Calu3 (cell line): Measurements from ENCODE around the gene TRERF1. TPM values are rescaled to one million over a fixed set of nuclear protein-coding genes. Genes with fewer than 3 reads are reported as not detected.
"Not testable (repeated sequence)": the region's sequence is repeated elsewhere in the genome, so short reads cannot be mapped to it uniquely, and the experiment has no call there.

ENCODE experiments used
- BruUV-seq: library from RNA; stranded (reverse); fragments of 400-500 nt; replicated peaks from 2 replicates; lab custom pipeline; 2021; lab: Mats Ljungman, UMichigan
- CTCF ChIA-PET: fragments of 300-600 bp; sonication (Branson Sonifier 250); formaldehyde crosslinking; loops from one replicate; lab custom pipeline; 2022; ENCODE audit warnings: antibody characterized with exemption; lab: Charles Lee
- DNase-seq: peaks from one replicate; pipeline ENCODE4 v3.0.0; 2022
- H3K27ac Mint-ChIP-seq: one replicate; pipeline ENCODE4 v1.8.0; 2022; ENCODE audit warnings: mixed read lengths; ENCODE audit not compliant: unreplicated experiment
- H3K27me3 Mint-ChIP-seq: one replicate; pipeline ENCODE4 v1.8.0; 2022; ENCODE audit warnings: mixed read lengths; ENCODE audit not compliant: unreplicated experiment
- H3K36me3 Mint-ChIP-seq: one replicate; pipeline ENCODE4 v1.8.0; 2022; ENCODE audit warnings: mild to moderate bottlenecking, moderate library complexity, mixed read lengths; ENCODE audit not compliant: insufficient read depth, unreplicated experiment
- H3K4me1 Mint-ChIP-seq: one replicate; pipeline ENCODE4 v1.8.0; 2022; ENCODE audit warnings: mild to moderate bottlenecking, low read depth, mixed read lengths; ENCODE audit not compliant: unreplicated experiment
- H3K4me3 Mint-ChIP-seq: one replicate; pipeline ENCODE4 v1.8.0; 2022; ENCODE audit warnings: mild to moderate bottlenecking, low read depth, moderate library complexity, mixed read lengths; ENCODE audit not compliant: unreplicated experiment
- H3K9me3 Mint-ChIP-seq: one replicate; pipeline ENCODE4 v1.8.0; 2022; ENCODE audit warnings: low read depth, mixed read lengths; ENCODE audit not compliant: unreplicated experiment
- CTCF ChIP-seq: fragments of 200-600 bp; IDR thresholded peaks from one replicate; pipeline ENCODE4 v1.8.0; 2022; ENCODE audit warnings: antibody characterized with exemption; ENCODE audit not compliant: unreplicated experiment
- intact Hi-C: fragments of 100-400 bp; cut with micrococcal nuclease; formaldehyde crosslinking; loops from one replicate; pipeline ENCODE4 v1.10.0; 2022; ENCODE audit not compliant: unreplicated experiment
- total RNA-seq: library from RNA; stranded (reverse); gene quantifications from 2 replicates; pipeline ENCODE4 v1.2.3, GENCODE V29; 2022

The TRERF1 gene
- total RNA-seq, 1 experiment from 2014 or later: 1.4 TPM

- no peak for TF ChIP-seq CTCF
- Mint-ChIP-seq H3K9me3 (no peaks in the 10 kb centered on the region), H3K27ac (no peak overlapping the region), H3K4me3 (no peak overlapping the region), H3K4me1 (peaks cover 17% of the 10 kb centered on the region), H3K27me3 (no peaks in the 10 kb centered on the region), H3K36me3 (no peaks in the 10 kb centered on the region)
- DNase-seq: no peak
- intact Hi-C loops: no loop called here
- BruUV-seq: no TSS peak
- CTCF ChIA-PET: interaction anchor here (0.5 to 1.5 kb wide), 5 partner anchors 95 to 354 kb away, joined by 3 to 4 read pairs (median 3); no protein-coding TSS in a partner anchor
These were observed 257.7 kb downstream of the TRERF1 start for GRCh38 chr6:42194056-42194455.

DNA sequence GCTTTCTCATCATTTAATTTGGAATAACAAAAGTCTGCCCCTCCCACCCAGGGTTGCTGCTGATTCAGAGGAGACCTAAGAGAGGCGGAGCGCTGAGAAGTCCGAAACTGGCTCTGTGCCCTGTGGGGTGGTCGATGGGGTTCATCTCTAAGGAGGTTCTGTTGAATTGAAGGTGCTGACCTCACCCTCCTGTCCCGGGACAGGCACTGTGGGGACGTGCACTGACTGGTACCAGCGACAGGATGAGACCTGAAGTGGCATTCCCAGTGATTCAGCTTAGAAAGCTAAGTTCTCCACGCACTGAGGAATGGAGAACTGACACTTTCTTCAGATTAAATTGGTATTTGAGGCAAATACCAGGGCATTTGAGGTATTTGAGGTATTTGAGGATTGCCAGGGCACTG lies 258.2 kb downstream of the TRERF1 start:
- intact Hi-C loops: no loop called here
- DNase-seq: peak; percentile 46
- TF ChIP-seq CTCF: no peak
- CTCF ChIA-PET: interaction anchor here (0.5 to 1.5 kb wide), 5 partner anchors 40 to 355 kb away, joined by 3 to 4 read pairs (median 3); no protein-coding TSS in a partner anchor
- Mint-ChIP-seq H3K9me3 (no peaks in the 10 kb centered on the region), H3K27me3 (no peaks in the 10 kb centered on the region), H3K27ac (no peak overlapping the region), H3K36me3 (no peaks in the 10 kb centered on the region), H3K4me3 (no peak overlapping the region), H3K4me1 (peaks cover 17% of the 10 kb centered on the region)
- BruUV-seq: no TSS peak

DNA sequence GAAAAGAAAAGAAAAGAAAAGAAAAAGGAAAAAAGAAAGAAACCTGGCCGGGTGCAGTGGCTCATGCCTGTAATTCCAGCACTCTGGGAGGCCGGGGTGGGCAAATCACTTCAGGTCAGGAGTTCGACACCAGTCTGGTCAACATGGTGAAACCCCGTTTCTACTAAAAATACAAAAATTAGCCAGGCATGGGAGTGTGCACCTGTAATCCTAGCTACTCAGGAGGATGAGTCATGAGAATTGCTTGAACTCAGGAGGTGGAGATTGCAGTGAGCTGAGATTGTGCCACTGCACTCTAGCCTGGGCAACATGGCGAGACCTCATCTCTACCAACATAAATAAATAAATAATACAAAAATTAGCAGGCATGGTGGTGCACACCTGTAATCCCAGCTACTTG lies 259.3 kb downstream of the TRERF1 start:
- H3K27me3 Mint-ChIP-seq, H3K4me3 Mint-ChIP-seq, H3K27ac Mint-ChIP-seq, H3K9me3 Mint-ChIP-seq, intact Hi-C loops, H3K36me3 Mint-ChIP-seq, BruUV-seq: not testable (repeated sequence)
- CTCF ChIA-PET: interaction anchor here (0.6 to 0.9 kb wide), 4 partner anchors 17 to 321 kb away, joined by 3 to 5 read pairs (median 4); no protein-coding TSS in a partner anchor
- DNase-seq: peak; percentile 20
- peaks cover 17% of the 10 kb centered on the region for H3K4me1 Mint-ChIP-seq

DNA sequence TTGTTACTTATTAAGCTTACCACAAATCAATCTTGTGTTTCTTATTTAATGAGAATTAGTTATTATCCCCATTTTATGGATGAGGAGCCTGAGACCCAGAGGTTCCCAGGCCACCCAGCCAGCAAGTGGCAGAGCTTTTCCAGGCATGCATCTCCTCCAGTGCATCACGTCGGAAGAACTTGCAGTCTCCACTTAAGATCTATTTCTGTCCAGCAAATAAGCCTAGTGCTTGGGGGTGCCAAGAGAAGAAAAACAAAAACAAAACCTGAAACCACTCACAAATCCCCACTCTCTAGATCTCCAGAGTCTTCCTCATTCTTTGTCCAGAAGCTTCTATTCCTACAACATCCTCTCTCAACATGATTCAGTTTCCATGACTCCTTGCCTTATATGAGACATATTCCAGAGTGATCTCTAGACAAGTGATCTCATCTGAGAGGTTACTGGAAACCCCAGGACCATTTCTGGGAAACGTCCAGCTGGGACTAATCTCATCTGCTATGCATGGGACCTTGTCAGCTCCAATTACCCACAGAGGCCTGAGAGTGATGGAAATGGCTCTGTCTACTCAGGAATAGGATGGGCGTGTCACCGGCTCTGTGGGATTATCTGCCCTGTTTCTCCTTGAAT lies 261.1 kb downstream of the TRERF1 start:
- Mint-ChIP-seq H3K4me3 (no peak overlapping the region), H3K4me1 (peaks cover 17% of the 10 kb centered on the region), H3K27ac (no peak overlapping the region), H3K27me3 (no peaks in the 10 kb centered on the region), H3K9me3 (no peaks in the 10 kb centered on the region), H3K36me3 (no peaks in the 10 kb centered on the region)
- intact Hi-C loops: no loop called here
- TF ChIP-seq CTCF: no peak
- BruUV-seq: no TSS peak
- CTCF ChIA-PET: interaction anchor here (0.7 to 1.2 kb wide), 2 partner anchors 51 to 160 kb away, joined by 3 to 4 read pairs; no protein-coding TSS in a partner anchor
- DNase-seq: no peak

DNA sequence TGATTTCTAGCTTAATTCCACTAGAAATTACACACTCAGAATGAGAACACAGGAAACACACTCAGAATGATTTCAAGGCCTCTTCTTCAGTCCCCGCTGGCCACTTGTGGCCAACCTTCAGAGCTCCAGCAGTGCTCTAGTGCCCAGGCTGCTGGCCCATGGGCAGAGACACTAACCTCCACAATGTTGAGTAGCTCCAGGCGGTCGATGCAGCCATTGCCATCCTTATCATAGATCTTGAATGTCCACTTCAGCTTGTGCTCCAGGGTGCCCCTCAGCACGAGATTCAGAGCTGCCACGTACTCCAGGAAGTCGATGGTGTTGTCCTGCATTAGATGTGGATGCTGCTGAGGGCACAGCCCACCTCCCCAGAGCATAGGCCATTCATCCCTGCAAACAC lies 263.3 kb downstream of the TRERF1 start:
- H3K27me3 Mint-ChIP-seq: no peaks in the 10 kb centered on the region
- intact Hi-C loops: no loop called here
- no TSS peak for BruUV-seq
- H3K27ac Mint-ChIP-seq: no peak overlapping the region
- DNase-seq: no peak
- no peak overlapping the region for H3K4me3 Mint-ChIP-seq
- H3K4me1 Mint-ChIP-seq: peaks cover 17% of the 10 kb centered on the region
- H3K36me3 Mint-ChIP-seq: no peaks in the 10 kb centered on the region
- no peaks in the 10 kb centered on the region for H3K9me3 Mint-ChIP-seq
- no peak for TF ChIP-seq CTCF
- CTCF ChIA-PET: interaction anchor here (0.6 kb wide), 1 partner anchor 138 kb away, joined by 4 read pairs; the partner anchor contains the start of gene TAF8
